Breast epithelium (tissue), 4 donors: ENCODE results near the gene SVBP. TPM values are rescaled to one million over a fixed set of nuclear protein-coding genes. Genes with fewer than 3 reads are reported as not detected.

Source experiments
- DNase-seq, 2 donors: peaks; one replicate each; pipeline ENCODE4 v3.0.0-alpha.2; 2019; ENCODE audit warnings: low spot score in 2 of 2
- H3K27ac ChIP-seq, 2 donors: fragments of 200-600 bp; sonication (generic) in 1 of 2; one replicate each; pipeline ENCODE4 v1.5.1; 2016 to 2019; ENCODE audit warnings: mild to moderate bottlenecking in 1 of 2
- H3K27me3 ChIP-seq, 2 donors: fragments of 200-600 bp; sonication (generic) in 1 of 2; one replicate each; pipeline versions ENCODE4 v1.5.1 to v1.6.0; 2017 to 2019; ENCODE audit warnings: control low read depth in 1 of 2, mild to moderate bottlenecking in 1 of 2
- H3K36me3 ChIP-seq: fragments of 200-600 bp; one replicate; pipeline ENCODE4 v1.5.1; 2019
- H3K4me1 ChIP-seq, 2 donors: fragments of 200-600 bp; sonication (generic); one replicate each; pipeline ENCODE4 v1.5.1; 2016 to 2019; ENCODE audit warnings: control low read depth in 1 of 2
- H3K4me3 ChIP-seq, 3 donors: fragments of 200-600 bp; sonication (generic); 1 replicate in 2 of 3; 2 replicates in 1 of 3; pipeline ENCODE4 v1.5.1; 2016 to 2019; ENCODE audit warnings: mild to moderate bottlenecking in 3 of 3, moderate library complexity in 2 of 3
- H3K9me3 ChIP-seq, 2 donors: fragments of 200-600 bp; sonication (generic) in 1 of 2; one replicate each; pipeline ENCODE4 v1.5.1; 2016 to 2019; ENCODE audit warnings: control low read depth in 1 of 2
- CTCF ChIP-seq, 3 donors: fragments of 450-650 bp; IDR thresholded peaks; one replicate each; pipeline ENCODE4 v1.5.1; 2016 to 2017; ENCODE audit warnings: antibody characterized with exemption in 3 of 3, mild to moderate bottlenecking in 3 of 3, moderate library complexity in 3 of 3
- POLR2A ChIP-seq: fragments of 450-650 bp; IDR thresholded peaks from one replicate; pipeline ENCODE4 v1.6.1; 2016; ENCODE audit warnings: antibody characterized with exemption, mild to moderate bottlenecking, moderate library complexity
- POLR2AphosphoS5 ChIP-seq, 3 donors: sonication (generic); formaldehyde crosslinking; IDR thresholded peaks; one replicate each; pipeline ENCODE4 v1.6.1; 2017; ENCODE audit warnings: antibody characterized with exemption in 3 of 3
- intact Hi-C: fragments of 100-400 bp; cut with DNase I; formaldehyde crosslinking; loops from one replicate; pipeline ENCODE4 v1.15.1; 2023; ENCODE audit warnings: low total_unique reads
- total RNA-seq, 3 donors: library from RNA; depleted of rRNA; stranded (reverse); fragments of >200 nt; gene quantifications; one replicate each; pipeline ENCODE4 v1.1.0, GENCODE V29; 2016

The SVBP gene
- total RNA-seq, 3 donors from 2014 or later = 21.7 to 31.5 (median 25.9) TPM

GRCh38 chr1:42845193-42845592 is 28.0 kb upstream of the SVBP start:
- Histone ChIP-seq H3K27me3 (no peaks in the 10 kb centered on the region), H3K36me3 (no peaks in the 10 kb centered on the region), H3K27ac (no peak overlapping the region), H3K4me3 (no peak overlapping the region), H3K4me1 (peaks cover 0 to 6% of the 10 kb centered on the region in 2 donors), H3K9me3 (no peaks in the 10 kb centered on the region)
- no peak for DNase-seq
- intact Hi-C loops = loop anchor here (10.0 kb wide), 1 partner anchor 1110 kb away; no protein-coding TSS in a partner anchor
- TF ChIP-seq POLR2AphosphoS5 (IDR thresholded peaks at IDR 0.05) (no peak), POLR2A (no peak), CTCF (IDR thresholded peaks at IDR 0.05) (no peak)

GRCh38 chr1:42844592-42845140 is 27.5 kb upstream of the SVBP start:
- intact Hi-C loops = loop anchor here (10.0 kb wide), 1 partner anchor 1110 kb away; no protein-coding TSS in a partner anchor
- H3K9me3 ChIP-seq = no peaks in the 10 kb centered on the region

GRCh38 chr1:42841440-42842147 is 24.4 kb upstream of the SVBP start:
- peaks cover 0 to 6% of the 10 kb centered on the region in 2 donors for H3K4me1 ChIP-seq
- H3K4me3 ChIP-seq = no peak overlapping the region
- H3K27ac ChIP-seq = no peak overlapping the region
- H3K36me3 ChIP-seq = no peaks in the 10 kb centered on the region
- no peaks in the 10 kb centered on the region for H3K27me3 ChIP-seq
- H3K9me3 ChIP-seq = no peaks in the 10 kb centered on the region
- no peak for DNase-seq
- intact Hi-C loops = loop anchor here (10.0 kb wide), 1 partner anchor 1113 kb away; no protein-coding TSS in a partner anchor
- TF ChIP-seq CTCF (IDR thresholded peaks at IDR 0.05) (no peak), POLR2A (no peak)

More at GRCh38 chr1:42844592-42845140, 27.5 kb upstream of the SVBP start:
- no peak for DNase-seq
- Histone ChIP-seq H3K27me3 (no peaks in the 10 kb centered on the region), H3K4me1 (peaks cover 0 to 6% of the 10 kb centered on the region in 2 donors), H3K36me3 (no peaks in the 10 kb centered on the region), H3K4me3 (no peak overlapping the region), H3K27ac (no peak overlapping the region)
- TF ChIP-seq POLR2AphosphoS5 (IDR thresholded peaks at IDR 0.05) = no peak
- TF ChIP-seq CTCF (IDR thresholded peaks at IDR 0.05) = no peak

- TF ChIP-seq POLR2AphosphoS5 (IDR thresholded peaks at IDR 0.05) = no peak
- TF ChIP-seq CTCF (IDR thresholded peaks at IDR 0.05) = no peak
- TF ChIP-seq POLR2A = no peak
- intact Hi-C loops = loop anchor here (10.0 kb wide), 1 partner anchor 1114 kb away; no protein-coding TSS in a partner anchor
- H3K27me3 ChIP-seq = no peaks in the 10 kb centered on the region
These were observed 23.8 kb upstream of the SVBP start for GRCh38 chr1:42841010-42841409.

GRCh38 chr1:42838482-42839190 is 21.4 kb upstream of the SVBP start:
- Histone ChIP-seq H3K27me3 (no peaks in the 10 kb centered on the region), H3K36me3 (no peaks in the 10 kb centered on the region), H3K4me3 (no peak overlapping the region), H3K27ac (no peak overlapping the region), H3K4me1 (no peaks in the 10 kb centered on the region), H3K9me3 (no peaks in the 10 kb centered on the region)
- intact Hi-C loops = no loop called here
- no peak for TF ChIP-seq CTCF (IDR thresholded peaks at IDR 0.05)
- TF ChIP-seq POLR2AphosphoS5 (IDR thresholded peaks at IDR 0.05) = no peak
- no peak for TF ChIP-seq POLR2A
- DNase-seq = no peak

More at GRCh38 chr1:42841010-42841409, 23.8 kb upstream of the SVBP start:
- no peaks in the 10 kb centered on the region for H3K9me3 ChIP-seq
- DNase-seq = no peak
- peaks cover 0 to 6% of the 10 kb centered on the region in 2 donors for H3K4me1 ChIP-seq
- H3K27ac ChIP-seq = no peak overlapping the region
- H3K4me3 ChIP-seq = no peak overlapping the region
- H3K36me3 ChIP-seq = no peaks in the 10 kb centered on the region
